Measurements from ENCODE around the gene NOL6.
A peak's percentile ranks its signal among the peaks of the same experiment; 100 is the strongest.
"Not testable (repeated sequence)": the region's sequence is repeated elsewhere in the genome, so short reads cannot be mapped to it uniquely, and the experiment has no call there.

The NOL6 gene

DNA sequence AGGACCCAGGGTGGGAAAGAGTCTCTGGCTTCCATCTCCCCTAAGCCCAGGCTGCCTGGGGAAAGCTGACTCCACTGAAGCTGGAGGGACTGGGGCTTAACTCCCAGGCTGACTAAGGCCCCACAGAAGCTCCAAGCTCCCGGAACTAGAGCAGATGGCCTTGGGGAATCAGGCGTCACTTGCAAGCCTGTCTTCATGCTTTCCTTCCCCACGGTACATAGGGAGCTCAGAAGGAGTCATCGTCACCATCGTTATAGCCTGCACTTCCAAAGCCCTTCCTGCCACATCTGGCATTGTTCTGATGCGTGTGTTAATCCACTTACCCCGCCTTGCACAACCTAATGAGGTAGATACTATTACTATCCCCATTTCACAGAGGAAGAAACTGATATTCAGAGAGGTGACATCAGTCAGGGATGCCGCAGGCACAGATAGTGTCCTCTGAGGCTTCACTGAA, 37.9 kb downstream of the NOL6 start:
- no peak for DNase-seq (ENCODE audit: low read depth)

DNA sequence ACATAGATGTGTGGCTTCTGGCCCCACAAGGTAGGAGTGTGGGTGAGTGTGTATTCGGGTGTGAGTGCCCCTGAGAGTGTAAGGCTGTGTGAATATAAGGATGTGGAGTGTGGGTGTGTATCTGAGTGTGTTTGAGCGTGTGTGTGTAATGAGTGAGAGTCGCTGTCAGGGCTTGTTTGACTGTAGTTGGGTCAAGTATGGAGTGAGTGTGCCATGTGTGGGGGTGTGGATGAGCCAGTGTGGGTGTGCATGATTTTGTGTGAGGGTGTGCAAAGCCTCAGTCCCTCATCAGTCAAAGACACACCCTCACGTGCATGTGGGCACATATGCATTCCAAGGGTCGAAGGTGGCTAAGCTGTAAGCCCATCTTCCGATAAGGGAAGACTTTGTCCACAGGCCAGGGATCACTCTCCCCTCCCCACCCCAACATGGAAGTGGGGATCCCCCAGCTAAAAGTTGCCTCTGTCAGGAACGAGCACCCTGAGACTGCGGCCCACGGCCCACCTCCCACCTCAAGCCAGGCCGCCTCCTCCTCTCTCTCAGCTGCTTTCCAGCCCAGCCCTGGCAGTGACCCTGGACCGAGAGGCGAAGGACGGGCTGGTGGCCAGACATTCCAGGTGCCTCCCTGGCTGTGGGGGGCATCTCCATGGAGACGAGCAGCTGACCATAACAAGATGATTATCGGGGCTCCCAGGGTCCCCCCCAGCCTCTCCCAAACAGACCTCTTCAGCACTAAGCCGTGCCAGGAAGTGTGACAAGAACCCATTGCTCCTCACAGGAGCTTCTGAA, 39.2 kb downstream of the NOL6 start:
- no peak for DNase-seq (ENCODE audit: low read depth)

DNA sequence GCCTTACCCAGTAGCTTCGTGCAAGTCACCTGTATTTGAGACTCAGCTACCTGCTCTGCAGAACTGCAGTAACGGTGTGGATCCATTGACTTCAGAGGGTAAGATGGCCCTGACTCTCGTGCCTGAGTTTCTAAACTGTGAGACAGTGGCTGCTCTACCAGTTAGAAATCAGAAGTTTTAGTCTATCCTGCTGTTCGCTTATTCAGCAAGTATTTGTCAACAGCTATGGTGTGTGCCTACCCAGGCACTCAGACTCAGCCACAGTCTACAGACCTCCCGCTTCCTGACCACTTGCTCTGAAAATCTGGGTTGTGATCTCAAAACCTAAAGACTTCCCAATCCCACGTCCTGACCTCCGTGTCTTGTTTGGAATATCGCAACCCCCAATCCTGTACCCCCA, 39.9 kb downstream of the NOL6 start:
- DNase-seq (ENCODE audit: low read depth) = no peak

DNA sequence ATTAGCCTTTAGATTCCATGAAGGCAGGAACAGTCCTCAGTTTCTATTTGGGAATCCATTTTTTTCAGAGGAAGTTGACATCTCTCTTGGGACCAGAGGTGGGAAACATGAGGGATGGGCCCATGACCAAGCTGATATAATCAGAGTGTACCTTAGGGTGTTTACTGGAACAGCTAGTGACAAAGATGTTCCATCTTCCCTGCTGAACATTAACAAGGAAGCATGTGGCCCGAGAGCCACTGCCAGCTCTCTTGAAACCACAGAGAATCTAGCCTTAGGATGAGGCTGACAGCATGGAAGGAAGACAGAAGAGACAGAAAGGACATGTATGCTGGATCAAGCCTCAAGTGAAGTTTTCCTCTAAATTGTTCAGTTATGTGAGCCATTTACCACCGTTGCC, 42.3 kb downstream of the NOL6 start:
- DNase-seq (ENCODE audit: low read depth) = no peak

DNA sequence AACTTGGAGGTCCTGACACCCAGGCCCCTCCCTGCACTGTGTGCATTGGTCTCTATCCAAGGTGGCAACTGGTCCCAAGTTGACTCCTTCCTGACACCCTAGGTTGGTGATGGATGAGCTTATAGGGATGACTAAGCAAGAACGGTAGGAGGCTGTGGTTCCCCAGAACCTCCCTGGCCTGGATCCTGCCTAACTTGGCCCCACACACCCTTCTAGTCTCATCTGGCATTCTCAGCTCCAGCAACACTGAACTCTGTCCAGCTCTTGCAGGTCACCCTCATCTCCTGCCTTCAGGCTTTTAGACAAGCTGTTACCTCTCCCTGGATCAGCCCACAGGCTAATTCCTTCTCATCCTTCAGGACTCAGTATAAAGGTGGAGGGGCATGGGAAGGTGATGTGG, 42.8 kb downstream of the NOL6 start:
- no peak for DNase-seq (ENCODE audit: low read depth)

DNA sequence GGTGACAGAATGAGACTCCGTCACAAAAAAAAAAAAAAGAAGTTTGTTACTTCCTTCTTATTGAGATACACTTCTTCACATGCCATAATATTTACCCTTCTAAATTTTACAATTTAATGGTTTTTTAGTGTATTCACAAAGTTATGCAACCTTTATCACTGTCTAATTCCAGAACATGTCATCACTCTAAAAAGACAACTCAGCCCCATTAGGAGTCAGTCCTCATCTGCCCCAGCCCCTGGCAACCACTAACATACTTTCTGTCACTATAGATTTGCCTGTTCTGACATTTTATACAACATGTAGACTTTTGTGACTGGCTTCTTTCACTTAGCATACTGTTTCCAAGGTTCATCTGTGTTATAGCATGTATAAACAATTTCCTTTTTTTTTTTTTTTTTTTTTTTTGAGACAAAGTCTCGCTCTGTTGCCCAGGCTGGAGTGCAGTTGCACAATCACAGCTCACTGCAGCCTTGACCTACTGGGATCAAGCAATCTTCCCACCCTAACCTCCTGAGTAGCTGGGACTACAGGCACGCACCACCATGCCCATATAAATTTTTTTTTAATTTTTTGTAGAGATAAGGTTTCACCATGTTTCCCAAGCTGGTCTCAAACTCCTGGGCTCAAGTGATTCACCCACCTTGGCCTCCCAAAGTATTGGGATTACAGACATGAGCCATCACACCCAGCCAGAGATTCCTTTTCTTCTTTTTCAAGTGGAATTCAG, 44.3 kb downstream of the NOL6 start:
- no peak for DNase-seq (ENCODE audit: low read depth)

DNA sequence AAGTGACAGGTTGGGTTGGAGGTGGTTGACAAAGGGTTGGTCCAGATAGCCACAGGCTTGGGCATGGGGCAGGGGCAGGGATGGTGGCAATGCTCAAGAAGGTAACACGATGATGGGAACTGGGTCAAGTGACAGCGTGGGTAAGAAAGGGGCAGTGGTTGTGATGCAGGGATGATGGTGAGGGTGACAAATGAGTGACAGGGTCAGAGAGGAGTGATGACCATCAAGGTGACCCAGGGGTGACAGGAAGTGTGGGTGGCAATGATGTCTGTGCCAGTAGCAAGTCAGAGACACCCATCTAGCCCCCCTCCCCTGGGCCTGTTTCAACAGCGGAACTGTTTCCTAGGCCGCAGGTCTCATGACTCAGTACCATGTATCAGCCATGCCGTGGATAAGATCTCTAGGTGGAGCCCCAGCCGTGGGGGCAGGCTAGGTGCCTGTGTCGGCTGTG, 46.9 kb downstream of the NOL6 start:
- no peak for DNase-seq (ENCODE audit: low read depth)

DNA sequence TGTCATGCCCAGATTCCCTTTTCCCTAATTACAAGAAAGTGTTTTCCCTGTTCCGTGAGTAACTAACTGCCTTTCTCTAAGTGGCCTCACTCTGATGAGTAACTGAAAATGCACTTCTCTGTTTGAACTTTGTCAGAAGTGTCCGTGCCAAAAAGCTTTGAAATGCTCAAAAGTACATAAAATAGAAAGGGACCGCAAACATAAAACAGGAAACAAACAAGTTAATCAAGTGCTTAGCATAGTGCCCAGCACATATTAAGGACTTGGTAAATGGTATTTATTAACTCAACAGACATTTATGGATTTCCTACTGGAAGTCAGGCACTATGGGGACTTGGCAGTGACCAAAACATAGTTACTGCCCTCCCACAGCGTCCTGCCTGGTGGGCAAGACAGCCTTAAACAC, 48.6 kb downstream of the NOL6 start:
- DNase-seq (ENCODE audit: low read depth) = no peak

DNA sequence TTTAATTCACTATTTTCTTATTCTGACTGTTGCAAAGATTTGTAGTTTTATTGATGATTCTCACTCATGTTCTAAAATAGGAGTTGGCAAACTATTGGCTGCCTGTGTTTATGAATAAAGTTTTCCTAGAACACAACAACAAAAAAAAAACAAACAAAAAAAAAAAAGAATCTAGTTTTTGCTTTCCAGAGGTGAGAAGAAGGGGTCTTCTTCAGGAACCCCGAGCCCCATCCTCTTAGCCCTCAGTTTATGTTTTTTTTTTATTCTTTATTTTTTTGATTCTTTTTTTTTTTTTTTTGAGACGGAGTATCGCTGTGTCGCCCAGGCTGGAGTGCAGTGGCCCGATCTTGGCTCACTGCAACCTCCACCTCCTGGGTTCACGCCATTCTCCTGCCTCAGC, 49.2 kb downstream of the NOL6 start:
- DNase-seq (ENCODE audit: low read depth) = not testable (repeated sequence)

DNA sequence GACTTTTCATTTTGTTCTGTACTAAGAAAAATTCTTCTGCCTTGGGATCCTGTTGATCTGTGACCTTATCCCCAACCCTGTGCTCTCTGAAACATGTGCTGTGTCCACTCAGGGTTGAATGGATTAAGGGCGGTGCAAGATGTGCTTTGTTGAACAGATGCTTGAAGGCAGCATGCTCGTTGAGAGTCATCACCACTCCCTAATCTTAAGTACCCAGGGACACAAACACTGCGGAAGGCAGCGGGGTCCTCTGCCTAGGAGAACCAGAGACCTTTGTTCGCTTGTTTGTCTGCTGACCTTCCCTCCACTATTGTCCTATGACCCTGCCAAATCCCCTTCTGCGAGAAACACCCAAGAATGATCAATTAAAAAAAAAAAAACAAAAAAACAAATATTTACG, 49.7 kb downstream of the NOL6 start:
- DNase-seq (ENCODE audit: low read depth) = not testable (repeated sequence)

DNA sequence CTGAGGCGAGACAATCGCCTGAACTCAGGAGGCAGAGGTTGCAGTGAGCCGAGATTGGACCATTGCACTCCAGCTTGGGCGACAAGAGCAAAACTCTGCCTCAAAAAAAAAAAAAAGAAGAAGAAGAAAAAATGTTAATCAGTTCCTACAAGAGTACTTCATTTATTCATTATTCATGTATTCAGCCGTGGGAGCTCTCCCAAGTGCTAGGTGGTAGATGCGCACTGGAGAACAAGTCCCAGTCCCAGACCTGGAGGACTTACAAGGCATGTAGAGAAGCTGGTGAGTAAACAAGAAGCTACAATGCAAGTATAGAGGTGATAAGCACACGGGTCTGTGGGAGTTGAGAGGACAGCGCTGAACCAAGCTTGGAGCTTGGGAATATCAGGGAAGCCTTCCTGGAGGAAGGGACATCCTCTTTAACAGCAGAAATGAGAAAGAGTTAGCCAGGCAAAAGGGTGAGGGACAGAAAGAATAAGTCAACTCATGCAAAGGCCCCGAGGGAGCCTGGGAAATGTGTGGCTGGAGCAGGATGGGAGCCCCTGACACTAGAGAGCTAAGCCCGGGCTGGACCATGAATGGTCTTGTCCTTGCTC, 53.9 kb downstream of the NOL6 start:
- DNase-seq (ENCODE audit: low read depth) = no peak

DNA sequence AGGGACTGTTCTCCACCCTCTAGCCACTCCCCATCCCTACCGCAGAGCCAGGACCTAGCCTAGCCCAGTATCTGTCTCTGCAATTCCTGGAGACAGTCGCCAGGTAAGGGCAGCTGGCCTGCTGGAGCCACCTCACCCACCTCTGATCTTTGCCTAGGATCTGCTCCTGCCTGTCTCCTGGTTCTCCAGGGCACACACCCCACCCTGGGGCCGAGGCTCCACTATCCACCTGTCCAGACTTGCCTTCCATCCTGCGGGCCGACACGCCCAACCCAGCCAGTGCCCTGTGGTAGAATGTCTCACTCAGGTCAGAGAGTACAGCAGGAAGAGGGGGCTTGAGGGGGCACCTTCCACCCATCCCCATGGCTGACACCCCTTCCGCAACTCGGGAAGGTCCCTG, 55.6 kb downstream of the NOL6 start:
- DNase-seq (ENCODE audit: low read depth) = no peak

DNA sequence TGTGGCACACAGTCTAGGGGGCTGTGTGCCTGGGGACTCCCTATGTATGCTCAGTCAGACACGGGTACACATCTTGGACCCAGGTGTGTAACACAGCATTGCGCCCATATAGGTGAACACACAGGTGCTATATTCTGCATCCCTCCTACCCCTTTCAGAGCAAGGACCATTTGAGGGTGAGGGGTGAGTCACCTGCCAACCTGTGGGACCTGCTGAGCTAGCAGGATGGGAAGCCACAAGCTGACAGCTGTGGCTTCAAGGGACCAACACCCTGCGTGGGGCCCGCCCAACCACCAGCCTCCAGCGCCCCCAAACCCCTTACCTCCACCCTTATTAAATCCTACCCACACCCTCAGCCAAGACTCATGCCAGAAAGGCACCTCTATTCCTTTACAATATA, 56.7 kb downstream of the NOL6 start:
- DNase-seq (ENCODE audit: low read depth) = no peak

DNA sequence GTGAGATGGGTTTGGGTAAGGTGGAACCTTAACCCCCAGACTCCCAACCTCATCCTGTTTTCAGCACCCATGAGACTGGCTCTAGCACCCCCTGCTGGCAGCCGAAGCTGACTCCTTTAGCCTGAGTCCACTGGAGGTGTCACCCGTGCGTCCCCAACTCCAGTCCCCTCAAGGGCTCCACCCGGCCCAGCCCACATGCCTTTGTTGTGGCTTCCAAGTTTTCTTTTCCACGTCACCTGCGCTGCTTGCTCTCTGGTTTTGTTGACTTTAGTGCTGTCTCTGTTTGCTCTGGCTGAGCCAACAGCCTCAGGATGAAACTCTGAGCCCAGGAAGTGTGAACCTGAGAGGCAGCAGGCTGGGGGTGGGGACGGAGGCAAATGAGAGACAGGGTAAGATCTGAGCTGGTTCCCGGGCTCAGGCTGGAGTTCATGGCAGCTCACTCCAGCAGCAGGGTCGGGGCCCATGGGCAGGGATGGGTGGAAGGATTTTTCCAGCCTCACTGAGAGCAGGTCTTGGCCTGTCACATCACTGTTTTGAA, 58.2 kb downstream of the NOL6 start:
- peak; percentile 79 for DNase-seq (ENCODE audit: low read depth)

DNA sequence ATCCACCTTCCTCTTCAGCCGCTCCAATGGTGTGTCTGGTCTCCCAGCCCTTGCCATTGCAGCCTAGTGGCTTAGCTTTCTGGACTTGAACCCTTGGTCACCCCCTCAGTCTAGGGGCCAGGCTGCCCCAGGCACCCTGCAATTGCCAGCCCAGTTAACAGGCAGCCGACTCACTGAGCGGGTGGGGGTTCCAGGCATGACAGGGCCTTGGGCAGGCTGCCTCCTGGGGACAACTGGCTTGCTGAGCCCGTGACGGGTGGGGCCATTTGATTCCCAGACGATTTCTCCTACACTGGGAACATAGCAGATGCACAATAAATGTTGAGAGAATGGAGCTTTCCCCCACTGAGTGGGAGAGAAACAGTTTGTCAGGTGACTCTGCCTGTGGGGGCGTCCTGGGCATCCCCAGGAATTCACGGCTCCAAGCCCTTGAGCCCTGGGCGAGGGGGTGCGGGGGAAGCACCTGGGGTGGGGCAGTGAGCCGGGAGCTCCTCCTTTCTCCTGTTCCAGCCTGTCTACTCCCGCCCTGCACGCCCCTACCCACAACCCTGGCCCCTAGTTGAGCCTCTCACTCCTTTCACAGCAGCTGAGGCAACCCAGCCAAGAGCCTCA, 58.7 kb downstream of the NOL6 start:
- no peak for DNase-seq (ENCODE audit: low read depth)

DNA sequence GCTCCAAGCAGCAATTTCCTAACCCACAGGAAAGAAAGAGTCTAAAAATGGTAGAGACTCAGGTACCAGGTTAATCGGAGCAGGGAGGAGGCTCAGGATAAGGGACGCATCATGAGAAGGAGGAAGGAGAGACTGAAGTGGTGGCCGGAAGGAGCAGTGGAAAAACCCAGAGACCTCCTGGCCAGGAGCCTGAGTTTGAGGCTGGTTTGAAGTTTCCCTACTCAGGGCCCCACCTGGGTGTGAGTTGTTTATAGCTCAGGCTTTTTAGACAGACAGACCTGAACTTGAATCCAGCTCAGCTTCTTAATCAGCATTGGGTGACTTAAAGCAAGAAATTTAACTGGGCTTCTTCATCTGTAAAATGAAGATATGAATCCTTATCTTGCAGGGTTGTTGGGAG, 59.5 kb downstream of the NOL6 start:
- no peak for DNase-seq (ENCODE audit: low read depth)

All from stimulated activated CD8-positive, alpha-beta memory T cell treated with anti-CD3 and anti-CD28 coated beads, Interleukin-7, amount 100 ng/mL, for 24 hours (primary cell).